SK-N-SH (cell line): ENCODE data around the gene LVRN. TPM values are rescaled to one million over a fixed set of nuclear protein-coding genes. Genes with fewer than 3 reads are reported as not detected.
A peak's percentile ranks its signal among the peaks of the same experiment; 100 is the strongest.

Experiments used
- CTCF ChIA-PET: fragments of 300-600, 350-600 bp; formaldehyde crosslinking; extraction: SDS; loops from one replicate; lab custom pipeline; 2021; lab: Yijun Ruan, JAX
- POLR2A ChIA-PET: fragments of 350-600 bp; sonication (Branson Sonifier 250); formaldehyde crosslinking; extraction: SDS; loops from one replicate; lab custom pipeline; 2020; ENCODE audit warnings: antibody characterized with exemption, inconsistent platforms; lab: Yijun Ruan, JAX
- DNase-seq: peaks from one replicate; pipeline ENCODE4 v3.0.0; 2012
- H2AFZ ChIP-seq: fragments of 200-600 bp; sonication (generic); 2 replicates; pipeline ENCODE4 v1.8.1; 2016; ENCODE audit warnings: antibody characterized with exemption, mild to moderate bottlenecking, low read depth
- H3F3A ChIP-seq: fragments of 200-600 bp; sonication (generic); replicated peaks from 2 replicates; pipeline ENCODE3; 2016; ENCODE audit warnings: antibody characterized with exemption, mild to moderate bottlenecking; ENCODE audit not compliant: insufficient read depth
- H3K27ac ChIP-seq, 2 experiments: fragments of 200-500 bp in 1 of 2; fragments of 200-600 bp in 1 of 2; sonication (Bioruptor generic) in 1 of 2; sonication (generic), shearing (Covaris generic) in 1 of 2; 2 replicates each; pipeline versions ENCODE4 v1.5.1 to v1.6.1; 2014 to 2016; ENCODE audit warnings: low read depth in 2 of 2, inconsistent platforms in 1 of 2, low read length in 1 of 2, mild to moderate bottlenecking in 1 of 2, mixed read lengths in 1 of 2
- H3K27me3 ChIP-seq: fragments of 200-600 bp; sonication (generic), shearing (Covaris generic); 2 replicates; pipeline ENCODE4 v1.6.1; 2016; ENCODE audit warnings: mixed run types; ENCODE audit not compliant: insufficient read depth
- H3K36me3 ChIP-seq, 2 experiments: fragments of 200-500 bp in 1 of 2; fragments of 200-600 bp in 1 of 2; sonication (Bioruptor generic) in 1 of 2; sonication (generic) in 1 of 2; replicated peaks in 1 of 2; 2 replicates each; pipeline versions ENCODE3 to v1.5.1; 2014 to 2016; ENCODE audit warnings: low read length in 1 of 2, mild to moderate bottlenecking in 1 of 2; ENCODE audit not compliant: insufficient read depth in 2 of 2, control insufficient read depth in 1 of 2
- H3K4me1 ChIP-seq, 2 experiments: fragments of 200-500 bp in 1 of 2; fragments of 200-600 bp in 1 of 2; sonication (Bioruptor generic) in 1 of 2; sonication (generic), shearing (Covaris generic) in 1 of 2; 2 replicates each; pipeline versions ENCODE4 v1.5.1 to v1.6.1; 2014 to 2016; ENCODE audit warnings: low read depth in 1 of 2, low read length in 1 of 2, mixed run types in 1 of 2; ENCODE audit not compliant: insufficient read depth in 2 of 2, control insufficient read depth in 1 of 2
- H3K4me2 ChIP-seq: fragments of 200-600 bp; sonication (generic), shearing (Covaris generic); 2 replicates; pipeline ENCODE4 v1.6.1; 2017; ENCODE audit warnings: mixed run types
- H3K4me3 ChIP-seq, 2 experiments: fragments of 200-500 bp in 1 of 2; fragments of 200-600 bp in 1 of 2; sonication (Bioruptor generic) in 1 of 2; sonication (generic), shearing (Covaris generic) in 1 of 2; 2 replicates each; pipeline versions ENCODE4 v1.5.1 to v1.8.1; 2014 to 2016; ENCODE audit warnings: low read depth in 2 of 2, inconsistent platforms in 1 of 2, low read length in 1 of 2, mild to moderate bottlenecking in 1 of 2, mixed read lengths in 1 of 2, moderate library complexity in 1 of 2
- H3K79me2 ChIP-seq: fragments of 200-600 bp; sonication (generic); 2 replicates; pipeline ENCODE4 v1.8.1; 2017; ENCODE audit warnings: mild to moderate bottlenecking; ENCODE audit not compliant: insufficient read depth
- H3K9ac ChIP-seq: fragments of 200-600 bp; sonication (generic); 2 replicates; pipeline ENCODE4 v1.6.1; 2017; ENCODE audit warnings: mixed run types
- H3K9me2 ChIP-seq: fragments of 200-600 bp; sonication (generic); 2 replicates; pipeline ENCODE4 v1.6.1; 2017; ENCODE audit warnings: mixed run types
- H3K9me3 ChIP-seq: fragments of 200-600 bp; sonication (generic); 2 replicates; pipeline ENCODE4 v1.6.1; 2017; ENCODE audit warnings: mixed run types, mild to moderate bottlenecking, moderate library complexity
- H4K20me1 ChIP-seq: fragments of 200-600 bp; sonication (generic); 2 replicates; pipeline ENCODE4 v1.6.1; 2017; ENCODE audit warnings: mild to moderate bottlenecking, mixed run types; ENCODE audit not compliant: insufficient read depth
- CHD2 ChIP-seq: fragments of 150-350 bp; IDR thresholded peaks from 2 replicates; pipeline ENCODE4 v1.6.1; 2018; ENCODE audit warnings: low read length; ENCODE audit not compliant: partially characterized antibody
- CTCF ChIP-seq: fragments of 200-600 bp; sonication (generic); IDR thresholded peaks from 2 replicates; pipeline ENCODE4 v1.6.1; 2017; ENCODE audit warnings: antibody characterized with exemption, mild to moderate bottlenecking, moderate library complexity
- EP300 ChIP-seq, 2 experiments: IDR thresholded peaks; 2 replicates each; pipeline versions ENCODE4 v1.4.0 to v1.6.1; 2012; ENCODE audit warnings: borderline replicate concordance in 1 of 2, low read depth in 1 of 2, low read length in 1 of 2
- EZH2phosphoT487 ChIP-seq: fragments of 200-600 bp; sonication (generic); IDR thresholded peaks from 2 replicates; pipeline ENCODE4 v1.6.1; 2017; ENCODE audit warnings: low read depth, mixed run types, mild to moderate bottlenecking, antibody characterized with exemption, moderate library complexity, borderline replicate concordance
- FOSL2 ChIP-seq: IDR thresholded peaks from 2 replicates; pipeline ENCODE4 v1.4.0; 2012; ENCODE audit warnings: low read depth, mild to moderate bottlenecking, moderate library complexity, borderline replicate concordance
- FOXJ3 ChIP-seq: sonication (generic); formaldehyde crosslinking; IDR thresholded peaks from 2 replicates; pipeline ENCODE4 v1.5.1; 2020; ENCODE audit warnings: mild to moderate bottlenecking, missing genetic modification reagents
- GATA2 ChIP-seq: sonication (generic); formaldehyde crosslinking; IDR thresholded peaks from 2 replicates; pipeline ENCODE4 v1.5.0; 2020; ENCODE audit warnings: mild to moderate bottlenecking, missing genetic modification reagents
- IRF3 ChIP-seq: fragments of 150-350 bp; IDR thresholded peaks from 2 replicates; pipeline ENCODE4 v1.6.1; 2016; ENCODE audit warnings: mild to moderate bottlenecking, low read depth, low read length
- MAX ChIP-seq: IDR thresholded peaks from 2 replicates; pipeline ENCODE4 v1.4.0; 2012; ENCODE audit warnings: low read depth
- MEF2A ChIP-seq: IDR thresholded peaks from 2 replicates; pipeline ENCODE4 v1.4.0; 2012; ENCODE audit warnings: low read depth, borderline replicate concordance
- NRF1 ChIP-seq: IDR thresholded peaks from 2 replicates; pipeline ENCODE4 v1.6.1; 2012; ENCODE audit warnings: low read depth, mild to moderate bottlenecking, low read length
- PBX3 ChIP-seq: IDR thresholded peaks from 2 replicates; pipeline ENCODE4; 2012
- RAD21 ChIP-seq: IDR thresholded peaks from 2 replicates; pipeline ENCODE4 v1.6.1; 2012; ENCODE audit warnings: mild to moderate bottlenecking, low read length
- RCOR1 ChIP-seq: fragments of 150-350 bp; IDR thresholded peaks from 2 replicates; pipeline ENCODE4 v1.6.1; 2017; ENCODE audit warnings: antibody characterized with exemption, low read length
- RXRA ChIP-seq: IDR thresholded peaks from 2 replicates; pipeline ENCODE4 v1.4.0; 2012; ENCODE audit warnings: low read depth, mild to moderate bottlenecking, borderline replicate concordance
- SIN3A ChIP-seq: IDR thresholded peaks from 2 replicates; pipeline ENCODE4 v1.6.1; 2012; ENCODE audit warnings: low read depth, mild to moderate bottlenecking, low read length, moderate library complexity, borderline replicate concordance
- SMC3 ChIP-seq: IDR thresholded peaks from 2 replicates; pipeline ENCODE4 v1.6.1; 2012; ENCODE audit warnings: low read depth, low read length, improper control_type of control experiment
- TAF1 ChIP-seq: IDR thresholded peaks from 2 replicates; pipeline ENCODE4 v1.6.1; 2012; ENCODE audit warnings: low read depth, mild to moderate bottlenecking, low read length, moderate library complexity, borderline replicate concordance
- TEAD4 ChIP-seq: IDR thresholded peaks from 2 replicates; pipeline ENCODE4 v1.4.0; 2012; ENCODE audit warnings: mild to moderate bottlenecking, borderline replicate concordance; ENCODE audit not compliant: insufficient read depth
- USF2 ChIP-seq: fragments of 150-350 bp; IDR thresholded peaks from 2 replicates; pipeline ENCODE4 v1.6.1; 2017; ENCODE audit warnings: antibody characterized with exemption, low read length, low read depth, borderline replicate concordance
- YY1 ChIP-seq: IDR thresholded peaks from 2 replicates; pipeline ENCODE4 v1.4.0; 2012; ENCODE audit warnings: low read depth, mild to moderate bottlenecking
- WGBS: methylation state at CpG from one replicate; pipeline ENCODE4 v1.1.6; 2017; ENCODE audit warnings: low lambda C conversion rate; 5-methylcytosine and 5-hydroxymethylcytosine counted together
- polyA plus RNA-seq, 3 experiments: library from polyadenylated mRNA; depleted of rRNA; stranded (reverse); fragments of >200 nt; gene quantifications; 2 replicates each; pipeline ENCODE4 v1.2.3, GENCODE V29; 2012

Gene LVRN
- polyA plus RNA-seq, 1 of the 3 experiments (the other 2 are of a cell fraction) = 0.10 TPM

- no peak overlapping the region for H3K9ac ChIP-seq
- WGBS = 33% methylated on average over 3 of the region's 3 CpGs
- no peak overlapping the region for H2AFZ ChIP-seq
- no peaks in the 10 kb centered on the region for H3K79me2 ChIP-seq
- no peak overlapping the region for H3K4me2 ChIP-seq
- no peaks in the 10 kb centered on the region for H3F3A ChIP-seq
- no peaks in the 10 kb centered on the region for H3K9me2 ChIP-seq
- no peaks in the 10 kb centered on the region for H3K36me3 ChIP-seq
- peaks cover 0 to 2% of the 10 kb centered on the region in 2 experiments; a peak in 2 of 4 replicates for H3K4me1 ChIP-seq
- H3K27me3 ChIP-seq = no peaks in the 10 kb centered on the region
- ChIA-PET POLR2A (no interaction called here), CTCF (interaction anchor here (0.7 kb wide), 1 partner anchor 1181 kb away, joined by 3 read pairs; no protein-coding TSS in a partner anchor)
- peaks cover 4% of the 10 kb centered on the region; the same call in 1 of the 2 replicates for H3K9me3 ChIP-seq
- H3K27ac ChIP-seq = no peak overlapping the region
- H4K20me1 ChIP-seq = no peaks in the 10 kb centered on the region
- TF ChIP-seq SIN3A (no peak), EP300 (IDR thresholded peaks at IDR 0.05; ENCODE audit: borderline replicate concordance in 1 of 2, low read depth in 1 of 2, low read length in 1 of 2) (no peak), FOSL2 (no peak), MAX (no peak), SMC3 (no peak), MEF2A (no peak), GATA2 (CRISPR knock-in tag) (no peak), TAF1 (no peak), NRF1 (no peak), EZH2phosphoT487 (no peak), RAD21 (no peak), FOXJ3 (no peak), YY1 (no peak)
- no peak overlapping the region for H3K4me3 ChIP-seq
- DNase-seq = no peak
Measured at GRCh38 chr5:115979201-115980041, 17.1 kb downstream of the LVRN start.

- Histone ChIP-seq H3K9me2 (no peaks in the 10 kb centered on the region), H3K9me3 (no peaks in the 10 kb centered on the region), H3K79me2 (no peaks in the 10 kb centered on the region), H2AFZ (no peak overlapping the region), H3K4me1 (peaks cover 0 to 2% of the 10 kb centered on the region in 2 experiments; a peak in 2 of 4 replicates), H3K4me2 (no peak overlapping the region), H3K9ac (no peak overlapping the region), H3F3A (no peaks in the 10 kb centered on the region), H3K27me3 (no peaks in the 10 kb centered on the region), H3K27ac (no peak overlapping the region), H3K36me3 (no peaks in the 10 kb centered on the region), H4K20me1 (no peaks in the 10 kb centered on the region), H3K4me3 (no peak overlapping the region)
- CTCF ChIA-PET = interaction anchor here (0.9 to 1.0 kb wide), 2 partner anchors 84 to 152 kb away, joined by 3 read pairs; no protein-coding TSS in a partner anchor
- POLR2A ChIA-PET = no interaction called here
- DNase-seq = peak; percentile 10
- 26% methylated on average over 1 of the region's 1 CpG for WGBS
- no peak for TF ChIP-seq PBX3
- TF ChIP-seq CHD2 = no peak
- TF ChIP-seq GATA2 (CRISPR knock-in tag) = no peak; the same call in 1 of the 2 replicates
- no peak for TF ChIP-seq CTCF
- no peak for TF ChIP-seq USF2
- no peak for TF ChIP-seq TEAD4
- no peak for TF ChIP-seq RXRA
- TF ChIP-seq FOXJ3 = no peak
- no peak for TF ChIP-seq RCOR1
- no peak for TF ChIP-seq EP300 (IDR thresholded peaks at IDR 0.05; ENCODE audit: borderline replicate concordance in 1 of 2, low read depth in 1 of 2, low read length in 1 of 2)
- TF ChIP-seq IRF3 = no peak
Measured at GRCh38 chr5:115983519-115983918, 21.2 kb downstream of the LVRN start.
